Tibial artery (tissue), 4 donors: ENCODE measurements around the gene MEIS1.
"Not testable (repeated sequence)": the region's sequence is repeated elsewhere in the genome, so short reads cannot be mapped to it uniquely, and the experiment has no call there.

Source experiments
- DNase-seq, 2 donors: peaks; one replicate each; pipeline ENCODE4 v3.0.0-alpha.2; 2019
- H3K27ac ChIP-seq, 2 donors: fragments of 200-600 bp; sonication (generic) in 1 of 2; 1 replicate in 1 of 2; 2 replicates in 1 of 2; pipeline ENCODE4 v1.5.1; 2018 to 2019; ENCODE audit warnings: mild to moderate bottlenecking in 1 of 2
- H3K27me3 ChIP-seq, 2 donors: fragments of 200-600 bp; sonication (generic) in 1 of 2; one replicate each; pipeline versions ENCODE4 v1.5.1 to v1.6.0; 2016 to 2019
- H3K36me3 ChIP-seq, 3 donors: fragments of 200-600 bp; sonication (generic) in 2 of 3; one replicate each; pipeline ENCODE4 v1.5.1; 2016 to 2019; ENCODE audit warnings: mild to moderate bottlenecking in 2 of 3
- H3K4me1 ChIP-seq, 4 donors: fragments of 200-600 bp; sonication (generic) in 2 of 4; 1 replicate in 3 of 4; 2 replicates in 1 of 4; pipeline ENCODE4 v1.5.1; 2016 to 2019
- H3K4me3 ChIP-seq, 2 donors: fragments of 200-600 bp; sonication (generic) in 1 of 2; 1 replicate in 1 of 2; 2 replicates in 1 of 2; pipeline ENCODE4 v1.5.1; 2018 to 2019; ENCODE audit warnings: mild to moderate bottlenecking in 2 of 2
- H3K9me3 ChIP-seq, 3 donors: fragments of 200-600 bp; sonication (generic) in 1 of 3; one replicate each; pipeline ENCODE4 v1.5.1; 2016 to 2019
- CTCF ChIP-seq, 2 experiments: fragments of 200-600 bp in 1 of 2; fragments of 450-650 bp in 1 of 2; IDR thresholded peaks; one replicate each; pipeline ENCODE4 v1.5.1; 2017 to 2019; ENCODE audit warnings: antibody characterized with exemption in 2 of 2, mild to moderate bottlenecking in 1 of 2, moderate library complexity in 1 of 2
- intact Hi-C: fragments of 100-400 bp; cut with DNase I; formaldehyde crosslinking; loops from one replicate; pipeline ENCODE4 v1.15.0; 2023; ENCODE audit warnings: low total_unique reads

Gene MEIS1

GRCh38 chr2:66481100-66481549, 46.2 kb downstream of the MEIS1 start:
- Histone ChIP-seq H3K27me3 (no peaks in the 10 kb centered on the region), H3K9me3 (no peaks in the 10 kb centered on the region), H3K4me3 (no peak overlapping the region), H3K27ac (no peak overlapping the region), H3K4me1 (peaks cover 0 to 42% (median 18%) of the 10 kb centered on the region in 4 donors), H3K36me3 (peaks cover 0 to 8% (median 5%) of the 10 kb centered on the region in 3 donors)
- no peak for TF ChIP-seq CTCF (IDR thresholded peaks at IDR 0.05)
- intact Hi-C loops: no loop called here
- no peak for DNase-seq

- intact Hi-C loops, H3K4me3 ChIP-seq, H3K27ac ChIP-seq, H3K36me3 ChIP-seq, DNase-seq, H3K4me1 ChIP-seq, H3K9me3 ChIP-seq, H3K27me3 ChIP-seq: not testable (repeated sequence)
These were observed 50.3 kb downstream of the MEIS1 start for GRCh38 chr2:66485252-66485651.

GRCh38 chr2:66488946-66489345, 54.0 kb downstream of the MEIS1 start:
- DNase-seq: no peak
- no peak overlapping the region for H3K27ac ChIP-seq
- TF ChIP-seq CTCF (IDR thresholded peaks at IDR 0.05): no peak
- no peaks in the 10 kb centered on the region for H3K27me3 ChIP-seq
- H3K9me3 ChIP-seq: no peaks in the 10 kb centered on the region
- H3K36me3 ChIP-seq: peaks cover 0 to 4% (median 0%) of the 10 kb centered on the region in 3 donors
- H3K4me1 ChIP-seq: no peaks in the 10 kb centered on the region
- H3K4me3 ChIP-seq: no peak overlapping the region
- intact Hi-C loops: no loop called here

GRCh38 chr2:66489436-66489835, 54.5 kb downstream of the MEIS1 start:
- Histone ChIP-seq H3K4me1 (peaks cover 0 to 2% (median under 1%) of the 10 kb centered on the region in 4 donors), H3K9me3 (no peaks in the 10 kb centered on the region), H3K36me3 (peaks cover 0 to 4% (median 0%) of the 10 kb centered on the region in 3 donors), H3K27ac (no peak overlapping the region), H3K4me3 (no peak overlapping the region), H3K27me3 (no peaks in the 10 kb centered on the region)
- DNase-seq: no peak
- no peak for TF ChIP-seq CTCF (IDR thresholded peaks at IDR 0.05)
- intact Hi-C loops: no loop called here

- Histone ChIP-seq H3K4me3 (no peak overlapping the region), H3K9me3 (no peaks in the 10 kb centered on the region), H3K27ac (no peak overlapping the region), H3K27me3 (no peaks in the 10 kb centered on the region), H3K36me3 (no peaks in the 10 kb centered on the region), H3K4me1 (peaks cover 0 to 13% (median 9%) of the 10 kb centered on the region in 4 donors)
- intact Hi-C loops: no loop called here
- no peak for DNase-seq
- TF ChIP-seq CTCF (IDR thresholded peaks at IDR 0.05): no peak
These were observed 55.7 kb downstream of the MEIS1 start for GRCh38 chr2:66490588-66491001.

- intact Hi-C loops: no loop called here
- Histone ChIP-seq H3K4me3 (no peak overlapping the region), H3K27ac (peak overlapping the region; percentile 22 to 29), H3K36me3 (no peaks in the 10 kb centered on the region), H3K27me3 (no peaks in the 10 kb centered on the region), H3K4me1 (peaks cover 0 to 38% (median 29%) of the 10 kb centered on the region in 4 donors), H3K9me3 (no peaks in the 10 kb centered on the region)
- DNase-seq: peak; percentile 63 to 84
- no peak for TF ChIP-seq CTCF (IDR thresholded peaks at IDR 0.05)
These were observed 59.8 kb downstream of the MEIS1 start for GRCh38 chr2:66494708-66495107.
